OCI-LY7 (cell line): ENCODE data around the gene REV3L.

ENCODE experiments used
- CTCF ChIP-seq: fragments of 200-600 bp; sonication (generic); conservative IDR thresholded peaks from 2 replicates; pipeline ENCODE4 v1.5.1; 2014; ENCODE audit warnings: mild to moderate bottlenecking, antibody characterized with exemption, low read length, moderate library complexity, mixed read lengths
- EZH2phosphoT487 ChIP-seq: fragments of 200-600 bp; sonication (generic); IDR thresholded peaks from 2 replicates; pipeline ENCODE4 v1.6.1; 2018; ENCODE audit warnings: low read depth, borderline replicate concordance, mild to moderate bottlenecking, mixed run types, antibody characterized with exemption, low read length, moderate library complexity, mixed read lengths

GRCh38 chr6:111263837-111264236, 219.2 kb downstream of the REV3L start:
- TF ChIP-seq CTCF (no peak), EZH2phosphoT487 (no peak)
